HEK293 (cell line): ENCODE data around the gene CYP39A1.
A peak's percentile ranks its signal among the peaks of the same experiment; 100 is the strongest.

Source experiments
- ATF2 ChIP-seq: fragments of 450-650 bp; formaldehyde crosslinking; IDR thresholded peaks from 2 replicates; pipeline ENCODE4 v1.5.1; 2016; ENCODE audit warnings: missing biosample characterization, missing genetic modification characterization, low read depth
- BCL11A ChIP-seq: fragments of 450-650 bp; formaldehyde crosslinking; IDR thresholded peaks from 2 replicates; pipeline ENCODE4 v1.5.1; 2016; ENCODE audit warnings: low read depth, missing biosample characterization, missing genetic modification characterization
- FEZF1 ChIP-seq: fragments of 450-650 bp; formaldehyde crosslinking; IDR thresholded peaks from 2 replicates; pipeline ENCODE4 v1.5.1; 2016; ENCODE audit warnings: missing biosample characterization, missing genetic modification characterization
- GLIS2 ChIP-seq: fragments of 450-650 bp; formaldehyde crosslinking; IDR thresholded peaks from 2 replicates; pipeline ENCODE4 v1.5.1; 2016; ENCODE audit warnings: missing biosample characterization, missing genetic modification characterization
- HOXC10 ChIP-seq: sonication (generic); formaldehyde crosslinking; IDR thresholded peaks from 2 replicates; pipeline ENCODE4 v1.8.1; 2023; ENCODE audit warnings: mild to moderate bottlenecking, missing genetic modification reagents
- KLF16 ChIP-seq: fragments of 450-650 bp; formaldehyde crosslinking; IDR thresholded peaks from 2 replicates; pipeline ENCODE4 v1.5.1; 2017; ENCODE audit warnings: missing biosample characterization, missing genetic modification characterization
- KLF8 ChIP-seq: fragments of 450-650 bp; formaldehyde crosslinking; IDR thresholded peaks from 2 replicates; pipeline ENCODE4 v1.5.1; 2016; ENCODE audit warnings: missing biosample characterization, missing genetic modification characterization
- MEIS1 ChIP-seq: sonication (generic); formaldehyde crosslinking; IDR thresholded peaks from 2 replicates; pipeline ENCODE4 v1.8.1; 2022; ENCODE audit warnings: missing genetic modification reagents, mild to moderate bottlenecking, borderline replicate concordance
- SALL2 ChIP-seq: fragments of 450-650 bp; formaldehyde crosslinking; IDR thresholded peaks from 2 replicates; pipeline ENCODE4 v1.5.0; 2017; ENCODE audit warnings: missing biosample characterization, mild to moderate bottlenecking, missing genetic modification characterization, borderline replicate concordance
- SCRT1 ChIP-seq: fragments of 450-650 bp; formaldehyde crosslinking; IDR thresholded peaks from 2 replicates; pipeline ENCODE4 v1.5.1; 2016; ENCODE audit warnings: missing biosample characterization, missing genetic modification characterization, borderline replicate concordance
- SP3 ChIP-seq: fragments of 450-650 bp; formaldehyde crosslinking; IDR thresholded peaks from 2 replicates; pipeline ENCODE4 v1.5.1; 2016; ENCODE audit warnings: missing biosample characterization, missing genetic modification characterization
- SP7 ChIP-seq: fragments of 450-650 bp; formaldehyde crosslinking; IDR thresholded peaks from 2 replicates; pipeline ENCODE4 v1.5.1; 2016; ENCODE audit warnings: missing biosample characterization, missing genetic modification characterization
- TSHZ1 ChIP-seq: fragments of 450-650 bp; formaldehyde crosslinking; IDR thresholded peaks from 2 replicates; pipeline ENCODE4 v1.5.1; 2016; ENCODE audit warnings: missing biosample characterization, missing genetic modification characterization, borderline replicate concordance
- YY2 ChIP-seq: fragments of 450-650 bp; formaldehyde crosslinking; IDR thresholded peaks from 2 replicates; pipeline ENCODE4 v1.5.1; 2016; ENCODE audit warnings: missing biosample characterization, missing genetic modification characterization
- ZBTB21 ChIP-seq: fragments of 450-650 bp; formaldehyde crosslinking; IDR thresholded peaks from 2 replicates; pipeline ENCODE4 v1.5.1; 2017; ENCODE audit warnings: missing biosample characterization, missing genetic modification characterization
- ZBTB26 ChIP-seq: fragments of 450-650 bp; formaldehyde crosslinking; optimal IDR thresholded peaks from 2 replicates; pipeline ENCODE3; 2016; ENCODE audit warnings: missing biosample characterization, mild to moderate bottlenecking, missing genetic modification characterization
- ZBTB48 ChIP-seq: fragments of 450-650 bp; formaldehyde crosslinking; IDR thresholded peaks from 2 replicates; pipeline ENCODE4 v1.5.1; 2016; ENCODE audit warnings: missing biosample characterization, missing genetic modification characterization
- ZIC2 ChIP-seq: fragments of 450-650 bp; formaldehyde crosslinking; IDR thresholded peaks from 2 replicates; pipeline ENCODE4 v1.5.1; 2016; ENCODE audit warnings: missing biosample characterization, missing genetic modification characterization
- ZNF121 ChIP-seq: fragments of 450-650 bp; formaldehyde crosslinking; IDR thresholded peaks from 2 replicates; pipeline ENCODE4 v1.5.1; 2016; ENCODE audit warnings: missing biosample characterization, missing genetic modification characterization
- ZNF148 ChIP-seq: fragments of 450-650 bp; formaldehyde crosslinking; IDR thresholded peaks from 2 replicates; pipeline ENCODE4 v1.5.0; 2017; ENCODE audit warnings: missing biosample characterization, missing genetic modification characterization, borderline replicate concordance
- ZNF155 ChIP-seq: fragments of 450-650 bp; formaldehyde crosslinking; IDR thresholded peaks from 2 replicates; pipeline ENCODE4 v1.5.1; 2016; ENCODE audit warnings: missing biosample characterization, missing genetic modification characterization
- ZNF202 ChIP-seq: fragments of 450-650 bp; formaldehyde crosslinking; IDR thresholded peaks from 2 replicates; pipeline ENCODE4 v1.5.1; 2016; ENCODE audit warnings: missing biosample characterization, missing genetic modification characterization, borderline replicate concordance
- ZNF248 ChIP-seq: fragments of 450-650 bp; formaldehyde crosslinking; IDR thresholded peaks from 2 replicates; pipeline ENCODE4 v1.5.1; 2017; ENCODE audit warnings: missing biosample characterization, missing genetic modification characterization
- ZNF426 ChIP-seq: fragments of 450-650 bp; formaldehyde crosslinking; IDR thresholded peaks from 2 replicates; pipeline ENCODE4 v1.5.1; 2017; ENCODE audit warnings: missing biosample characterization, missing genetic modification characterization, mild to moderate bottlenecking, inconsistent platforms, moderate library complexity
- ZNF558 ChIP-seq: fragments of 450-650 bp; formaldehyde crosslinking; IDR thresholded peaks from 2 replicates; pipeline ENCODE4 v1.5.1; 2016; ENCODE audit warnings: missing biosample characterization, missing genetic modification characterization
- ZNF580 ChIP-seq: fragments of 450-650 bp; formaldehyde crosslinking; IDR thresholded peaks from 2 replicates; pipeline ENCODE4 v1.5.1; 2016; ENCODE audit warnings: missing biosample characterization, missing genetic modification characterization
- ZNF629 ChIP-seq: fragments of 450-650 bp; formaldehyde crosslinking; IDR thresholded peaks from 2 replicates; pipeline ENCODE4 v1.5.1; 2017; ENCODE audit warnings: missing biosample characterization, missing genetic modification characterization
- ZNF654 ChIP-seq: fragments of 450-650 bp; formaldehyde crosslinking; IDR thresholded peaks from 2 replicates; pipeline ENCODE4 v1.5.1; 2016; ENCODE audit warnings: low read depth, missing biosample characterization, missing genetic modification characterization
- ZNF658 ChIP-seq: fragments of 450-650 bp; formaldehyde crosslinking; IDR thresholded peaks from 2 replicates; pipeline ENCODE4; 2016; ENCODE audit warnings: missing biosample characterization, missing genetic modification characterization
- ZNF792 ChIP-seq: fragments of 450-650 bp; formaldehyde crosslinking; IDR thresholded peaks from 2 replicates; pipeline ENCODE4 v1.5.1; 2016; ENCODE audit warnings: missing biosample characterization, missing genetic modification characterization
- ZNF830 ChIP-seq: fragments of 450-650 bp; IDR thresholded peaks from 2 replicates; pipeline ENCODE4 v1.5.0; 2018; ENCODE audit warnings: missing biosample characterization, missing genetic modification characterization, low read depth, mild to moderate bottlenecking, moderate library complexity
- ZSCAN16 ChIP-seq: fragments of 450-650 bp; formaldehyde crosslinking; IDR thresholded peaks from 2 replicates; pipeline ENCODE4 v1.5.1; 2016; ENCODE audit warnings: missing biosample characterization, missing genetic modification characterization

The CYP39A1 gene

GRCh38 chr6:46648869-46649492, 3.6 kb downstream of the CYP39A1 start (continued):
- TF ChIP-seq ATF2 (tag by site-specific recombination) = no peak
- TF ChIP-seq FEZF1 (tag by site-specific recombination) = no peak
- TF ChIP-seq ZNF658 = no peak
- peak; percentile 32; the same call in 1 of the 2 replicates for TF ChIP-seq SP3 (tag by site-specific recombination)
- no peak for TF ChIP-seq ZNF426 (tag by site-specific recombination)
- peak; percentile 22; the same call in 1 of the 2 replicates for TF ChIP-seq TSHZ1 (tag by site-specific recombination)
- TF ChIP-seq MEIS1 (CRISPR knock-in tag) = no peak
- no peak for TF ChIP-seq ZBTB21 (tag by site-specific recombination)
- no peak for TF ChIP-seq ZIC2 (tag by site-specific recombination)
- TF ChIP-seq SALL2 = no peak
- no peak for TF ChIP-seq BCL11A
- no peak for TF ChIP-seq ZNF830
- TF ChIP-seq ZNF155 = no peak
- TF ChIP-seq SP7 (tag by site-specific recombination) = peak; percentile 83
- TF ChIP-seq KLF8 (tag by site-specific recombination) = no peak
- no peak for TF ChIP-seq KLF16 (tag by site-specific recombination)
- TF ChIP-seq ZNF248 (tag by site-specific recombination) = no peak
- TF ChIP-seq ZNF202 (tag by site-specific recombination) = no peak
- no peak for TF ChIP-seq ZSCAN16 (tag by site-specific recombination)
- TF ChIP-seq ZNF121 (tag by site-specific recombination) = no peak
- no peak for TF ChIP-seq SCRT1 (tag by site-specific recombination)
- TF ChIP-seq ZNF558 (tag by site-specific recombination) = no peak
- no peak for TF ChIP-seq ZNF580 (tag by site-specific recombination)
- TF ChIP-seq ZBTB26 (tag by site-specific recombination) = no peak
- no peak for TF ChIP-seq ZBTB48 (tag by site-specific recombination)
- no peak for TF ChIP-seq HOXC10 (CRISPR knock-in tag)
- TF ChIP-seq GLIS2 (tag by site-specific recombination) = no peak
- peak; percentile 18; the same call in 1 of the 2 replicates for TF ChIP-seq YY2 (tag by site-specific recombination)
- no peak for TF ChIP-seq ZNF792
- no peak for TF ChIP-seq ZNF654
- no peak for TF ChIP-seq ZNF148 (tag by site-specific recombination)
- peak; percentile 63 for TF ChIP-seq ZNF629 (tag by site-specific recombination)
